HT-29 (cell line): ENCODE results near the gene HIPK1. TPM values are rescaled to one million over a fixed set of nuclear protein-coding genes. Genes with fewer than 3 reads are reported as not detected.

Experiments used
- DNase-seq: peaks from one replicate; pipeline ENCODE4 v3.0.0-alpha.2; 2015; ENCODE audit warnings: low spot score
- total RNA-seq: library from RNA; depleted of rRNA; stranded (reverse); fragments of >200 nt; shearing (Covaris generic); gene quantifications from 2 replicates; pipeline ENCODE4 v1.2.3, GENCODE V29; 2014; rRNA removed

The HIPK1 gene
- total RNA-seq: 18.9 and 19.4 TPM in 2 replicates

DNA sequence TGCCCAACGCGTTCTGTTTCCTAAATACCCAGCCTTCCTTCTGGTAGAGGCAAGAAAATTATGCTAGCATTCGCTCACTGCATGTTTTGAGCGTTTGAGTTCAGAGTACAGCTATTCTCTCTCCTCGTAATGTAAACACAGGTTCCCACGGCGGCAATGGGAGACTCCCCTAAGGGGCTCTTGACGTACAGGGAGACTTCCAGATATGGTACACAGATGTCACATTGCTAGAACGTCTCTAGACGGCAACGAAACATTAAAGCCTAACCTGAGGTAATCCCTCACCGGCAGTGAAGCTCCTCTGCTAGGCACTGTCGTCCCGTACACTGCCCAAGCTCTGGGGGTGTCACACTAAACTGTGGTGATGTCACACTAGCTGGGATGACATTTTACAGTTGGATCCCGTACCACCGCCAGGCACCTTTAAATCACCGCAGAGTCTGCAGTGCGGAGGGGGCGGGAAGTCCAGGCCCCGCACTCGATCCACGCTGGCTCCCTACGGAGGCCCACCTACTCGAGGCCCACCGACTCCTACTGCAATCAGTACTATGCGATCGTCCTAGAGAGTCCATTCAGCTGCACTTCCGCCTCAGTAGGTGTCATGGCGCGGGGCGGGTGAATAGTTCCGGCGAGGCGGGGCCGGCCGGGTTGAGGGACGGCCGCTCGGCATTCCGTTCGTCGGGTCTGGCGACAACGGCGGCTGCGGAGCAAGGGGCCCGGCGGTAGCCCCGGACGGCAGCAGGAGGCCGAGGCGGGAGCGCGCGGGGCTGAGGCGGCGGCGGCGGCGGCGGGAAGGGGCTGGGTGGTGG, at the start of gene HIPK1:
HIPK1 (plus strand) TSS at position 384 of the 809 bp plus-strand sequence.
- peak; percentile 94 for DNase-seq

- no peak for DNase-seq
Observed at GRCh38 chr1:113879739-113880038, 49.4 kb upstream of the HIPK1 start.

- no peak for DNase-seq
Observed at GRCh38 chr1:113881661-113882060, 47.5 kb upstream of the HIPK1 start.

GRCh38 chr1:113886417-113887401, 42.4 kb upstream of the HIPK1 start:
- DNase-seq: peak; percentile 37

GRCh38 chr1:113887402-113888175, 41.5 kb upstream of the HIPK1 start, which contains the start of gene BCL2L15:
BCL2L15 (minus strand) TSS chr1:113887581; CDS start chr1:113887375, 206 bp downstream.
- DNase-seq: peak; percentile 79

GRCh38 chr1:113890816-113891215, 38.3 kb upstream of the HIPK1 start:
- no peak for DNase-seq

DNA sequence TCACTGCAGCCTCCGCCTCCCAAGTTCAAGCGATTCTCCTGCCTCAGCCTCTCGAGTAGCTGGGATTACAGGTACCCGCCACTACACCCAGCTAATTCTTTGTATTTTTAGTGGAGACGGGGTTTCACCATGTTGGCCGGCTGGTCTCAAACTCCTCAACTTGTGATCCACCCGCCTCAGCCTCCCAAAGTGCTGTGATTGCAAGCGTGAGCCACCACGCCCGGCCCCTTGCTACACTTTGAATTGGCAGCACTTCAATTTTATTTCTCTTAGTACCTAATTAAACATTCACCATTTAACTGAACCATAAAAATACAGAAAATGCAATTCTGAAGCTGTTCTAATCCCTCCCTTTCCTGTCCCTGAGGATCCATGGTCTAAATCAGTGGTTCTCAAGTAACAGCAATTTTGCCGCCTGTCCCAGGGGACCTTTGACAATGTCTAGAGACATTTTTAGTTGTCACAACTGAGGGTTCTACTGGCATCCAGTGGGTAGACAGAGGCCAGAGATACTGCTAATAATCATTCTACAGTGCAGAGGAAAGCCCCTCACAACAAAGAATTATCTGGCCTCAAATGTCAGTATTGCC, 37.4 kb upstream of the HIPK1 start:
- DNase-seq: no peak

DNA sequence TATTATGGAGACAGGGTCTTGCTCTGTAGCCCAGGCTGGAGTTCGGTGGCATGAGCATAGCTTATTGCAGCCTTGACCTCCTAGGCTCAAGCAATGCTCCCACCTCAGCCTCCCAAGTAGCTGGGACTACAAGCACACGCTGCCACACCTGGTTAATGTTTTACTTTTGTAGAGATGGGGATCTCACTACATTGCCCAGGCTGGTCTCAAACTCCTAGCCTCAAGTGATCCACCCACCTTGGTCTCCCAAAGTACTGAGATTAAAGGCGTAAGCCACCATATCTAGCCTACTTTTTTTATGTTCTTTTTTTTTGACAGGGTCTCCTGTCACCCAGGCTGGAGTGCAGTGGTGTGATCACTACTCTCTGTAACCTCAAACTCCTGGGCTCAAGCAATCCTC, 35.9 kb upstream of the HIPK1 start:
- no peak for DNase-seq

GRCh38 chr1:113895098-113895497, 34.0 kb upstream of the HIPK1 start:
- no peak for DNase-seq

DNA sequence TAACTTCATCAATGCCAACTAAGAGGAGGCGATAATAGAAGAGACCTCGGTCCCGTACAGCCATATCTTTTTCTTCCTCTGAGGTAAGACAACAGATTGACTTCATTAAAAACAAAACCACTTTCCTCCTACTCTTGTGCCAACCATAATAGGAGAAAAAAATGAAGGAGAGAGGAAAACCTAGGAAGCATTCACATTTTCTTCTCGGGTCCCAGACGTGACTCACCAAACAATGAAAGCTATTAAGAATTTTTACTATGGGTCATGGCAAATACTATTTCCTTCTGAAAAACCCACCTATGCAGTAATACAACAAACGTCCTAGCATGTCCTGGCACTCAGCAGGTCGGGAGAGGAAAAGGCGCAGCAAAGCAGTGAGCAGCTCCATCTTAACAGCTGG, 33.2 kb upstream of the HIPK1 start:
- DNase-seq: no peak

DNA sequence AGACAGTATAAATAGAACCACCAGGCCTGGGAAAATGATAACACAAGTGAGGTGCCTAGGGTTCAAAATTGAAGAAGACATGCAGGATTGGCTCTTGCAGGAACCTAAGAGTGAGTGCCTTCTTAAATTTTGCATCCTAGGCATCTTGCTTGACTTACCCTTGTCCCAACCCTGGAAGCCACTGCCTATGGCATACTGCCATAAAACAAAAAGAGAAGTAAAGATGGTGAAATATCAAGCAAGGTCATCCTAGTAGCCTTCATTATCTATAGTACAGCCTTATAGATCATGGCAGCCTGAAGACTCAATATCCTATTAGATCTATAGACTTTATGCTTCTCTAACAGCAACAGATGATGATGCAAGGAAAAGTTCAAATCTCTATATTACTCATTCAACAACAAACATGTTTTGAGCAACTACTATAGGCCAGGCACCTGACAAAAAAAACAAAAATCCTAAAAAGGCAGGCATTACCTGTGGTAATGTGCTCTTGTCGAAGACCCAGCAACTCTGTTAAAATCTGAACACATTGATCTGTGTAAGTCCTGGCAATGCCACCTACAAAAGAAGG, 30.8 kb upstream of the HIPK1 start:
- DNase-seq: no peak

GRCh38 chr1:113899111-113899510, 30.0 kb upstream of the HIPK1 start:
- DNase-seq: no peak

DNA sequence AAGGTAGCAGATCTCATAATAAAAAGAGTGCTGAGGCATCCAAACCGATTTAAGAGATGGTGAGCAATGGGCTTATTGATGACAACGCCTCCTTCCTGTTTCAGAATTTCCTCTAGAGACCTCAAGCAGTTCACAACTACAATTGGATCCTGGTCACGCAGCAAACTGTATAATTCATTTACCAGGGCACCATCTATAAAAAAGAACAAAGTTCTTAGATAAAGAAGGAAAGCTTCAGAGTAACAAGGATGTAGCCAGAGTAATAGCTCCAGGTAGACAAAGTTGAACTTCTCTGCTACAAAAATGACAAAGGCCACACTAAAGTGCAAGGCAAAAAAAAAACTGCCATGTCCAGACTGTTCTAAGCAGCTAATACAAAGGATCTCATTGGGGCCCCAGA, 27.9 kb upstream of the HIPK1 start:
- no peak for DNase-seq

DNA sequence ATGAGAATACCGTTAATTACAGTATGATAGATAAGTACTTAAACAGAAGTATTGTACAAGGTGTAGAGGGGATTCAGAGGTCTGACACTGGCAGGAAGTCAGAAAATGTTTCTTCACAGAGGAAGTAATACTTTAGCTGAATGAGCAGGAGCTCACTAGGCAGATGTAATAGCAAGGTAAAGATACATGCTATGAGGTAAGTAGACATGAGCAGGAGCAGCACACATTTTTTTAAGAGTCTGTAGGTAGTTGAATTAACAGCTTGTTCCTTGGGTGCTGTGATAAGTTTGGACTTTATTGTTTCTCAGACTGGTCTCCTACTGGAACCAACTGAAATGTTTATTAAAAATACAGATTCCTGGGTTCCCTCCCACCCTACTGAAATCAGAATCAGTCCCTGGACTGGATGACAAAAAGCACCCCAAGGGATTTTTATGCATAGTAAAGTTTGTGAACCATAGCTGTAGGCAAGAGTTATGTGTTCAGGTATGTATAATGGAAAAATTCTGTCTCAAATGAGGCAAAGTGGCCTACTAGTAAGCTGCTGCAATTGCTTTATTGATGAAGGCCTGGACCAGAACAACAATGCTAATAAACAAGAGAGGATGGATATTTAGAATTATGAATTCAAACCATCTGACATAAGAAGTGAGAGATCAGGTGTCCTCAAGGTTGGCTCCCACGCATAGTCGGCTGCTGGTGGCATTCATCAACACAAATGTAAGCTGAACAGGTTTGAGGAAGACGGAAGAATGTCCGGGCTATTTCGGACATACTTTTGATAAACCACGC, 25.4 kb upstream of the HIPK1 start:
- peak; percentile 15 for DNase-seq

- DNase-seq: peak; percentile 76
Observed at GRCh38 chr1:113904293-113904673, 24.8 kb upstream of the HIPK1 start.

DNA sequence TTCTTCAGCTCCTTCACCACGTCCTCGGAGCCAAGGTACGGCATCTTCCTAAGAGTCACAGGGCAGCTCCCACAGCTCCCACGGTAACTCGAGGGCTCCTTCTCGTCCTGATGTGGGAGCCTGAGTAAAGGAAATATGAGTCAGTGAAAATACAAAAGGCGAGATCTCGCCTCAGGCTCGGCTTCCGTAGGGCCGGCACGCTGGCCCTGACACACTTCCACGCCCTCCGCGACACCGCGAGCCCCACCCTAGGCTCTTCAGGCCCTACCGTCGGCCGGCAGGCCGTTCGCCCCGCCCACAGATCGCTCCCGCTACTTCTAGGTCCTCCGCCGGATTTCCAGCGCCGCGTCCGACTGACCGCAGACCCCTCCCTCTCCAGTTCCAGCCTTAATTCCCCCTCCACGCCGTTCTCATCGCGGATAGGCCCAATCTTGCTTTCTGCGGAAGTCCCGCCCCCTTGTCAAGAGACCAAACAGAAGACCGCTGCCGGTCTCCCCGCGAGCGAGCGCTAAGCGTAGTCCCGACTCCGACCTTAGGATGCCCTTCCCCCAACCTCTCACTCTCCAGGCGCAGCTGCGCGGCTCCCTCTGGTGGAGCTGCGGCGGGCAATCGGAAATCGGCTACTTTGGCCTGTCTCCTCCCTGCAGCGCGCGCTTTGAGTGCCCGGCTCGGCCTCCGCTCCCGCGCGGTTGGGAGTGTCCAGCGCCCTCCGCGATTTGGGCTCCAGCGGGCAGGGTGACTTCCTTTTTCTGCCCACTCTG, 24.3 kb upstream of the HIPK1 start, which contains the start of the genes AP4B1 and DCLRE1B:
AP4B1 (minus strand) TSS at position 126 of the 761 bp plus-strand sequence; CDS start at position 44, 82 bp downstream.
DCLRE1B (plus strand) TSS at position 653 of the 761 bp plus-strand sequence. CDS start 261 bp downstream, outside the sequence.
- DNase-seq: peak; percentile 99

GRCh38 chr1:113905435-113905861, 23.7 kb upstream of the HIPK1 start:
- DNase-seq: peak; percentile 44

GRCh38 chr1:113912594-113913311, 16.4 kb upstream of the HIPK1 start:
- DNase-seq: no peak
